ENCODE measurements around the gene AGTPBP1.

DNA sequence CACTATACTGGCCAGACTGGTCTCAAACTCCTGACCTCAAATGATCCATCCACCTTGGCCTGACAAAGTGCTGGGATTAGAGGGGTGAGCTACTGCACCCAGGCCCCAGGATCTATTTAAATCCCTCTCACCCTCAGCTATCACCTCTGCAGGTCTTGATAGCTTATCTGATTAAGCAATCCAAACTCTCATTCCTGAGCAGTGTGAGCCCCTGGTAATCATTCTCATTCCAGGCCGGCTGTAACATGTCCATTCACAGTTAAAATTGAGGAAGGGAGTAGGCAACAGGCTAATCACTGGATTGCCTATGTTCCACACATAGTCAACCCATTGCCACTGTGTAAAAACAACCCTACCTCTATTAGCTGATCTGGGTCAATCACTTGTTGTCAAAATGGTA is 111.1 kb downstream of the AGTPBP1 start:
- TF ChIP-seq, protein P1, sequence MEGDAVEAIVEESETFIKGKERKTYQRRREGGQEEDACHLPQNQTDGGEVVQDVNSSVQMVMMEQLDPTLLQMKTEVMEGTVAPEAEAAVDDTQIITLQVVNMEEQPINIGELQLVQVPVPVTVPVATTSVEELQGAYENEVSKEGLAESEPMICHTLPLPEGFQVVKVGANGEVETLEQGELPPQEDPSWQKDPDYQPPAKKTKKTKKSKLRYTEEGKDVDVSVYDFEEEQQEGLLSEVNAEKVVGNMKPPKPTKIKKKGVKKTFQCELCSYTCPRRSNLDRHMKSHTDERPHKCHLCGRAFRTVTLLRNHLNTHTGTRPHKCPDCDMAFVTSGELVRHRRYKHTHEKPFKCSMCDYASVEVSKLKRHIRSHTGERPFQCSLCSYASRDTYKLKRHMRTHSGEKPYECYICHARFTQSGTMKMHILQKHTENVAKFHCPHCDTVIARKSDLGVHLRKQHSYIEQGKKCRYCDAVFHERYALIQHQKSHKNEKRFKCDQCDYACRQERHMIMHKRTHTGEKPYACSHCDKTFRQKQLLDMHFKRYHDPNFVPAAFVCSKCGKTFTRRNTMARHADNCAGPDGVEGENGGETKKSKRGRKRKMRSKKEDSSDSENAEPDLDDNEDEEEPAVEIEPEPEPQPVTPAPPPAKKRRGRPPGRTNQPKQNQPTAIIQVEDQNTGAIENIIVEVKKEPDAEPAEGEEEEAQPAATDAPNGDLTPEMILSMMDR (IDR thresholded peaks at IDR 0.05; ENCODE audit: insufficient read depth, low read length), result no peak
- TF ChIP-seq POLR2AphosphoS5 (IDR thresholded peaks at IDR 0.05; ENCODE audit: low read depth), result no peak

Data from HL-60 (cell line).